ENCODE results near the gene GHR.

DNA sequence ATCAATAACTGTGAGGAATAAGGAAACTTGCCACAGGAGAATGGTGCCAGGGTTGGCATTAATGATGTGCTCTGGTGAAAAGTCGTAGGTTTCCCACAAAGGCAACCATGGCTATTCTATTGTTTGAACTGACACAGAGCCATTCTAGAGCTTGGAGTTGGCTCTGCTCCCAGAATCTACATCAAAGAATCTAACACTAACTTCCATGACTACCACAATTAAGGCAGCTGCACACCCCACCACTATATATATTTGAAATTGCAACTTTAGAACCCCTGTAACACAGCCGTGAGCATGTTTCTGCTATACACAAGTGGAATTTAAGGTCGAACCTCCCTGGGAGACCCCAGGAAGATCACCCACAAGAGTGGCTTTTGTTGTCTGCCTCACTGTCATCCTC, 243.6 kb downstream of the GHR start:
- TF ChIP-seq, protein P1, sequence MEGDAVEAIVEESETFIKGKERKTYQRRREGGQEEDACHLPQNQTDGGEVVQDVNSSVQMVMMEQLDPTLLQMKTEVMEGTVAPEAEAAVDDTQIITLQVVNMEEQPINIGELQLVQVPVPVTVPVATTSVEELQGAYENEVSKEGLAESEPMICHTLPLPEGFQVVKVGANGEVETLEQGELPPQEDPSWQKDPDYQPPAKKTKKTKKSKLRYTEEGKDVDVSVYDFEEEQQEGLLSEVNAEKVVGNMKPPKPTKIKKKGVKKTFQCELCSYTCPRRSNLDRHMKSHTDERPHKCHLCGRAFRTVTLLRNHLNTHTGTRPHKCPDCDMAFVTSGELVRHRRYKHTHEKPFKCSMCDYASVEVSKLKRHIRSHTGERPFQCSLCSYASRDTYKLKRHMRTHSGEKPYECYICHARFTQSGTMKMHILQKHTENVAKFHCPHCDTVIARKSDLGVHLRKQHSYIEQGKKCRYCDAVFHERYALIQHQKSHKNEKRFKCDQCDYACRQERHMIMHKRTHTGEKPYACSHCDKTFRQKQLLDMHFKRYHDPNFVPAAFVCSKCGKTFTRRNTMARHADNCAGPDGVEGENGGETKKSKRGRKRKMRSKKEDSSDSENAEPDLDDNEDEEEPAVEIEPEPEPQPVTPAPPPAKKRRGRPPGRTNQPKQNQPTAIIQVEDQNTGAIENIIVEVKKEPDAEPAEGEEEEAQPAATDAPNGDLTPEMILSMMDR (conservative IDR thresholded peaks at IDR 0.05; ENCODE audit: low read depth, low read length) = no peak
- TF ChIP-seq EZH2 (IDR thresholded peaks at IDR 0.05; ENCODE audit: low read length, unreplicated experiment) = no peak
- TF ChIP-seq EZH2phosphoT487 (IDR thresholded peaks at IDR 0.05; ENCODE audit: borderline replicate concordance, low read length) = no peak

All from PC-3 (cell line).